Stimulated activated naive B cell treated with anti-CD40 and anti-IgM and Interleukin-4, amounts not matched to agents 10 μg/mL and 1 μg/mL and 100 μg/mL, for 72 hours (primary cell): Measurements from ENCODE around the gene HNRNPUL2.

ENCODE experiments used
- ATAC-seq, 2 donors: fragments of 150-1000 bp; cut with Tn5 transposase; replicated peaks; 2 replicates each; pipeline ENCODE4 v1.10.0; 2021; ENCODE audit warnings: moderate library complexity in 1 of 2
- DNase-seq: peaks from one replicate; pipeline ENCODE4 v3.0.0; 2021
- H3K27ac Mint-ChIP-seq: one replicate; pipeline ENCODE4 v1.8.0; 2022; ENCODE audit warnings: mild to moderate bottlenecking, mixed read lengths
- H3K27me3 Mint-ChIP-seq, 2 donors: one replicate each; pipeline ENCODE4 v1.8.0; 2022; ENCODE audit warnings: mixed read lengths in 2 of 2
- H3K36me3 Mint-ChIP-seq, 2 donors: one replicate each; pipeline ENCODE4 v1.8.0; 2022; ENCODE audit warnings: mixed read lengths in 2 of 2, mild to moderate bottlenecking in 1 of 2
- H3K4me1 Mint-ChIP-seq, 2 donors: one replicate each; pipeline ENCODE4 v1.8.0; 2022; ENCODE audit warnings: mixed read lengths in 2 of 2, mild to moderate bottlenecking in 1 of 2
- H3K4me3 Mint-ChIP-seq, 2 donors: one replicate each; pipeline ENCODE4 v1.8.0; 2022; ENCODE audit warnings: mild to moderate bottlenecking in 2 of 2, mixed read lengths in 2 of 2, moderate library complexity in 1 of 2
- H3K9me3 Mint-ChIP-seq, 2 donors: one replicate each; pipeline ENCODE4 v1.8.0; 2022; ENCODE audit warnings: mixed read lengths in 2 of 2, mild to moderate bottlenecking in 1 of 2

The HNRNPUL2 gene

DNA sequence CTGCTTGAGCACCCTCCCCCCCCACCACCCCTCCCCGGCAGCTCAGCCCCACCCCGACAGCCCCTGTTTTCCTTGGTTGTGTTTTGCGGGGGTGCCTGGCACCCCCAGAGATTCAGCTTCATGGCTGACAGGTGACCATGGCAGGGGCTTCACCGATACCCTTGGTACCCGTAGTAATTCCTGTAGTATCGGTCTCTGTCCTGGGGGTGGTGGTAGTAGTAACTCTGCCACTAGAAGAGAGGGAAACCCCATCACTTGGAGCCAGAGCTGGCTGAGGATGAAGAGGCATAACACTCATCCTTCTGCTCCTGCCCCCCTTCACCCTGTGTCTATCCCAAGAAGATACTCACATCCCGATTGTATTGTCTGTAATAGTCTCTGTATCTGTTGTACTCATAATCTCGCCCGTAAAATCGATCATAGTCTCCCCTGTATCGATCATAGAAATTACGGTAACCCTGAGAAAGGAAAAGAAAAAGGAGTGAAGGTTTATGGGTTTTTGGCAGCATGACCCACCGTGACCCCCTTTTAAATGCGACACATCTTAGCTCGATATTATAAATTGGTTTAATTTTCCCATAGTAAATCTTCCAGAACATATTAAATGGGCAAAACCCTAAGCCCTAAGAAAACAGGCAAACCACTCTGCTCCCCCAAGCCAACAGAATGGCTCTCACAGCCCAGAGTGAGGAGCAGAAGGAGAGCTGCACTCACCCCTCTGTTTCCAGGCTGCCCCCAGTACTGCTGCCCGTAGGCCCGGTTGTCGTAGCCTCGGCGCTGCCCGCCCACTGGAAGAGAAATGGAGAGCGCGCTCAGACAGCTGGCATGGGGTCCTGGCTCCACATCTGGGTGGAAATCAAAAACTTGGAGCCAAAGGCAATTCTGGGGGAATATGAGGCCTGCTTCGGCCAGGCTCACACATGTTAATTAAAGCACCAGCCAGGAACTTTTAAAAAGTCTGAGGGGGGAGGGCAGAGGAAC is 11.8 kb downstream of the HNRNPUL2 start:
- Mint-ChIP-seq H3K4me3 (no peak overlapping the region), H3K27me3 (no peaks in the 10 kb centered on the region), H3K36me3 (peaks cover 50 to 74% of the 10 kb centered on the region in 2 donors), H3K27ac (peak overlapping the region; percentile 65), H3K4me1 (peaks cover 25 to 39% of the 10 kb centered on the region in 2 donors), H3K9me3 (no peaks in the 10 kb centered on the region)
- DNase-seq (no peak), ATAC-seq (no peak)

DNA sequence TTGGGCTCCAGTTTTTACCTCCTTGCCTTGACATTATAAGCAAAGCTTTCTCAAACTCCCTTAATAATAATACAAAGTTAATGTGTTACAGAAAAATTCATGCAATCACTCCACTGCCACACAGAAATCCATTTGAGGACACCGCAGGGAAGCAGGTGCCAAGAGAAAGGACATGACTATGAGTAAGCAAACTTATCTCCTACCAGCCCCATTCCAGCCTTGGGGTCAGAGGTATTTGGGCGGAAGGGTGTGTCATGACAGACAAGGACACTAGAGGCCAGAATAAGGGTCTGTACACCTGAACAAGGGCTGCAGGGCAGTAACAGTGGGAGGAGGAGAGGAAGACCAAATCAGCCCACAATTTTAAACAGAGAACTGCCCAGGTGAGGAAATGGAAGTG is 13.9 kb downstream of the HNRNPUL2 start:
- no peaks in the 10 kb centered on the region for H3K9me3 Mint-ChIP-seq
- peak overlapping the region; percentile 3 for H3K27ac Mint-ChIP-seq
- ATAC-seq (no peak), DNase-seq (no peak)
- peak overlapping the region in 1 of 2 donors; percentile 40 for H3K4me3 Mint-ChIP-seq
- peaks cover 49 to 77% of the 10 kb centered on the region in 2 donors for H3K36me3 Mint-ChIP-seq
- H3K27me3 Mint-ChIP-seq = no peaks in the 10 kb centered on the region
- peaks cover 34 to 60% of the 10 kb centered on the region in 2 donors for H3K4me1 Mint-ChIP-seq

DNA sequence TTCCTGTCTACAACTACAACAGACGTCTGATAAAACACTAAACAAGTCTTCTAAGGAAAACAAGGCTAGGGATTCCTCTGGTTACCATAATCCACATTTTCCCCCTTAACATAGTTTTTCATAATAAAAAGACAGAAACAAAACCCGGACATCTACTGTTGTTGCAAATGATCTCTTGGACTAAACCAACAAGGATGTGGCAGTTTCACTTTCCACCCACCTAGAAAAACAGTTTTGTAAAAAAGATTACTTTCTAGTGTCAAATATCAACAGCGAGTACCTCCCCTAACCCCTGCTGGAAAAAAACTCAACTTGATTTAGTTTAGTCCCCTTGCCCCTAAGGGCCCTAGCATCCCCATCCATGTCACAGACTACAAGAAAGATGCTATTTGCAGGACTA is 14.4 kb downstream of the HNRNPUL2 start:
- H3K9me3 Mint-ChIP-seq = no peaks in the 10 kb centered on the region
- H3K4me1 Mint-ChIP-seq = peaks cover 38 to 65% of the 10 kb centered on the region in 2 donors
- H3K4me3 Mint-ChIP-seq = peak overlapping the region; percentile 6 to 25
- H3K27me3 Mint-ChIP-seq = no peaks in the 10 kb centered on the region
- H3K27ac Mint-ChIP-seq = peak overlapping the region; percentile 67
- peaks cover 44 to 75% of the 10 kb centered on the region in 2 donors for H3K36me3 Mint-ChIP-seq
- ATAC-seq = no peak
- DNase-seq = no peak

DNA sequence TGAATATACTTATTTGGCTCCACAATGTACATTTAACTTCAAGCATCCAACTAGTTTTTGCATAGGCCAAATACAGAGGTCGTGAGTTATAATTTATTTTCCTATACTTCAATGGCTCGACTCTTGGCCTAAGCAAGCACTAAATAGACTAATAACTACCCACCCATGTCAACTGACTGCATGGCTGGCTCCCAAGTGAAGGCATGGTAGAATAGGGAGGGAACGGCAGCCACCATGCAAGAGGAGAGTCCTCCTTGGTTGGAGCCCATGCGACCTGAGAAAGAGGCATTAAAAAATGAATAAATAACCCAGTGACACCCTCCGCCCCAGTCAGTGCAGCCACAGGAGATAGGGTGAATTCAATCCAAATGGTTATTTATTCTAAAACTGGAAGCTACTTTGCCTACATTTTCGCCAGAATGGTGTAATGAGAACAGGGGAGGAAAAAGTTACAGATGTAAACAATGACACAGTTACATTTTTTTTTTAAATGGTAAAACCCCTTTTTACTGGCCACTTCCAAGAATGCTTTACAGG is 14.9 kb downstream of the HNRNPUL2 start:
- Mint-ChIP-seq H3K4me1 (peaks cover 42 to 70% of the 10 kb centered on the region in 2 donors), H3K27me3 (no peaks in the 10 kb centered on the region), H3K9me3 (no peaks in the 10 kb centered on the region), H3K27ac (peak overlapping the region; percentile 81), H3K4me3 (peak overlapping the region; percentile 0 to 25), H3K36me3 (peaks cover 43 to 73% of the 10 kb centered on the region in 2 donors)
- no peak for DNase-seq
- ATAC-seq = no peak

DNA sequence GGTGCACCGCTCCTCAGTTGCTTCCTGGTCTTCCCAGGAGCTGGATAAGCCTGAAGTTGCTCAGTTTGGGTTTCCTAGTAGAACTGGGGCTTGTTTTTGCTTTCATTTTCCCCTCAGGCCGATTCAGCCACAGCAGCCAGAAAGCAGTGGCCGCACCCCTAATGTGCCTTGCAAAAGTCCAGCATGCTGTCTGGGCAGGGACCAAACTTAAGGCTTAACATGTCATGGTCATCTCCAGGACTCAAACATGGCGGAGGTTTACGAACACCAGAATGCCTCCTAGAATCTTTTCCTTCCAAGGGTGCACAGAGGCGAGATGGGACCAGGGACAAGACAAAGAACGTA is 17.3 kb downstream of the HNRNPUL2 start:
- ATAC-seq (no peak), DNase-seq (no peak)
- Mint-ChIP-seq H3K4me3 (peak overlapping the region; percentile 90 to 92), H3K36me3 (peaks cover 33 to 63% of the 10 kb centered on the region in 2 donors), H3K27ac (peak overlapping the region; percentile 95), H3K27me3 (no peaks in the 10 kb centered on the region), H3K9me3 (peaks cover 0 to 1% of the 10 kb centered on the region in 2 donors), H3K4me1 (peaks cover 53 to 84% of the 10 kb centered on the region in 2 donors)

DNA sequence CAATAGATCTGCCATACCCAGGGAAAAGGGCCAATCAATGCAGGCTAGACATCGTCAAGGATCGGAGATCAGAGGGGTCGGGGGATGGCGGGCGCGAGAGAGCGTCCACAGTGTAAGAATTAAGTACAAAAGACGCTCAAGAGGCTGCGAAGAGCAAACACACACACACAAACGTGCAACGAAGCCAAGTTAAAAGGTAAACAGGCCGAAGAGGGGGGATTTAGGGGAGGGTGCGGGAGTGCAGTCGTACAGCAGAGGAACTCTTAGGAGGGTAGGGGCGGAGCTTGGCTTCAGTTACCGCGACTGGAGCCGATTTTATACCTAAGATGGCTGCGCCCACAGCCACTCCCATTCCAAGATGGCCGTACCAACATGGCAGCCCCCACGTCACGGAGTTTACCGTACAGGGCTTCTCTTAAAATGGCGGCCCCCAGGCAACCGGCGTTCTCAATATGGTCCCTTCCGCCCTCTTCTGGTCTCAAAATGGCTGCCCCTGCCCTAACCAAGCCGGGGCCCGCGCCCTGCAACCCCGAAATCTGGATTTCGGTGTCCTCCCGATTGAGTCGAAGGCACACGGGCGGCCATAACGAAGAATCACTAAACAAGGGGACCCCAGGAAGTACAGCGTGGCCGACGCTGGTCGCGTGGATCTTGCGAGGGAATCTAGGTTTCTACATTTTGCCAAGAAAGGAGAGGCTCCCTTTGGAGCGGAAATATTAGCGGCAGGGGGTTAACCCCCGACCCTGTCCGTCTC is 17.8 kb downstream of the HNRNPUL2 start:
- ATAC-seq (peak; percentile 78 to 82), DNase-seq (peak; percentile 93)
- peak overlapping the region; percentile 90 to 92 for H3K4me3 Mint-ChIP-seq
- peak overlapping the region; percentile 95 for H3K27ac Mint-ChIP-seq
- peaks cover 33 to 58% of the 10 kb centered on the region in 2 donors for H3K36me3 Mint-ChIP-seq
- peaks cover 51 to 81% of the 10 kb centered on the region in 2 donors for H3K4me1 Mint-ChIP-seq
- peaks cover 0 to 1% of the 10 kb centered on the region in 2 donors for H3K9me3 Mint-ChIP-seq
- no peaks in the 10 kb centered on the region for H3K27me3 Mint-ChIP-seq

DNA sequence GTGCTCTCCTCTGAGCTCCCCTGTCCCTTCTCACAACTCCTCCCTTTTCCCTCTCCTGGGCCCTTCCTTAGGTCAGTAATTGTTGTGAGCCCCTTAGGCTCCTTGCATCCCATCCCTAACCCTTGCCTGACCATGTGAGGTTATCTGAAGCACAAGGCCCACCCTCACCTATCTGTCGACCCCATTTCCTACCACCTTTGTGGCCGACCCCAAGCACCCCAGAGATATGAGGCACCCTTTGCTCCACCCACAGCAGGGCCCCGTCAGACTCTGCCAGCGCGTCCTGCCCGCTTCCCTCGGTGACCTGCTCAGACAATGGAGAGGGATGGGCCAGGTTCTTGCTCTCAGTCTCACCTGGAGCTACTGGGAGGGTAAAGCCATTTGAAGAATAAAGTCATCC is 18.5 kb downstream of the HNRNPUL2 start:
- H3K4me3 Mint-ChIP-seq = peak overlapping the region; percentile 90 to 92
- H3K36me3 Mint-ChIP-seq = peaks cover 29 to 54% of the 10 kb centered on the region in 2 donors
- H3K4me1 Mint-ChIP-seq = peaks cover 47 to 77% of the 10 kb centered on the region in 2 donors
- DNase-seq (peak; percentile 34), ATAC-seq (peak; percentile 20 to 25)
- H3K9me3 Mint-ChIP-seq = peaks cover 0 to 1% of the 10 kb centered on the region in 2 donors
- peak overlapping the region; percentile 95 for H3K27ac Mint-ChIP-seq
- no peaks in the 10 kb centered on the region for H3K27me3 Mint-ChIP-seq

DNA sequence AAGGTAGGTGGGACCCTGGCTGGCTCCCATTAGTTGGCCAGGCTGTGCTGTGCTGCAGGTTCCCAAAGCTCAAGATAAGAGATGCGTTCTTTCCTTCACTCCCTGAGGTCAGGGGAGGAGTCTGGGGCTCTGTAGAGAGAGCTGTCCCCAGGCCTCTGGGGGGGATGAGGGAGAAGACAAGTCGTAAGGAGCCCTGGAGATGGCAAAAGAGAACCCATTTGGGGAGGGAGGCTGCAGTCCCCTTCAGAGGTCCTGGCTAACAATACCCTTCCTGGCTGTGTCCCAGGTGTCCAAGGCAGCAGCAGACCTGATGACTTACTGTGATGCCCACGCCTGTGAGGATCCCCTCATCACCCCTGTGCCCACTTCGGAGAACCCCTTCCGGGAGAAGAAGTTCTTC is 18.9 kb downstream of the HNRNPUL2 start:
- Mint-ChIP-seq H3K9me3 (peaks cover 0 to 1% of the 10 kb centered on the region in 2 donors), H3K4me3 (peak overlapping the region; percentile 90 to 92), H3K27ac (peak overlapping the region; percentile 95), H3K36me3 (peaks cover 29 to 50% of the 10 kb centered on the region in 2 donors), H3K4me1 (peaks cover 43 to 73% of the 10 kb centered on the region in 2 donors), H3K27me3 (no peaks in the 10 kb centered on the region)
- ATAC-seq (no peak), DNase-seq (no peak)

DNA sequence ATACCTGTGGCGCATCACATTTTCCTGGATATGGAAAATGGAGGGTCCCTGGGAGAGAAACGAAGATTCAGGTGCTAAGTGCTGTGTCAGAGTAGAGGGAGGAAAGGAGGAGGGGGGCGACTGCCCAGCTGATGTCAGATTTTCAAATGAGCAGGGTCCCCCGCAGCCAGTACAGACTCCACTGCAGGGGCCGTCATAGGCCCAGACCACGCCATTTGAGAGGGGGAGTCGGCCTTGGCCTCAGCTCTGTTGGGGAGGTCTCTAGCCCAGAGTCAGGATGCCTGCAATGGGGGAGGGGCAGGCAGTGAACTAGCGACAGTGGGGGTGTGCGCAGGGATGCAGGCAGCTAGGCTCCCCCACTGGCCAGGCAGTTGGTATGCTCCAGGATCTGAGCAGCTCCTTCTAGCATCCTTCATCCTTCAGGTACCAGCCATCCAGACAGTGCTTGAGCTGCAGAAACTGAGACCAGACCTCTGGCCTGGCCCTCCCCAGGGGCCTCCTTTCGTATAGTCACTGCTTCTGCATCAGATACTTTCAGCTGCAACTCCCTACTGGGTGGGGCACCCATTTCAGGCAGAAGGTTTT is 19.9 kb downstream of the HNRNPUL2 start, which contains the start of the genes BSCL2 and GNG3:
BSCL2 (minus strand) TSS at position 148 of the 585 bp plus-strand sequence. CDS start 229 bp downstream, outside the sequence.
GNG3 (plus strand) TSS at position 400 of the 585 bp plus-strand sequence. CDS start 620 bp downstream, outside the sequence.
- DNase-seq = no peak
- Mint-ChIP-seq H3K36me3 (peaks cover 32 to 43% of the 10 kb centered on the region in 2 donors), H3K27ac (peak within 1 kb of the TSS; percentile 95), H3K4me3 (peak within 1 kb of the TSS; percentile 95 to 99), H3K27me3 (no peaks in the 10 kb centered on the region), H3K4me1 (peaks cover 39 to 63% of the 10 kb centered on the region in 2 donors), H3K9me3 (peaks cover 0 to 1% of the 10 kb centered on the region in 2 donors)
- no peak for ATAC-seq

DNA sequence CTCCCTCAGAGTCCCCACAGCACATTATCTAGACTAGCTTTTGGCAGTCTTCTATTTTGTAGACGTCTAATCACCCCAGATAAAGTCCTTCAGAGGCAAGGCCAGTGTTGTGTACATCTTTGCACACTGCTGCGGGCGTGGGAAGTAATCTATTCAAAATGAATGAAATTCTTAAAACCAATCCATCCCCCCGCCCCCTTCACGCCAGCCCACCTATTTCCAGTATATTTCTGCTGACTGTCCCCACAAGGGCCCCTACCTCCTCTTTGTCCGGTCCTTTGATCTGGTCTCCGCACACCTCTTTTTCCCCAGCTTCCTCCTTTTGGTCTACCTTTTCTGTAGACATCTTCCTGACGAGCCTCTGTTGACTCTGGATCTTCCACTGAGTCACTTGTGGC is 20.4 kb downstream of the HNRNPUL2 start:
- no peaks in the 10 kb centered on the region for H3K27me3 Mint-ChIP-seq
- H3K4me3 Mint-ChIP-seq = peak overlapping the region; percentile 95 to 99
- ATAC-seq (no peak), DNase-seq (no peak)
- H3K27ac Mint-ChIP-seq = peak overlapping the region; percentile 37
- H3K36me3 Mint-ChIP-seq = peaks cover 34 to 45% of the 10 kb centered on the region in 2 donors
- peaks cover 36 to 58% of the 10 kb centered on the region in 2 donors for H3K4me1 Mint-ChIP-seq
- H3K9me3 Mint-ChIP-seq = peaks cover 0 to 1% of the 10 kb centered on the region in 2 donors

DNA sequence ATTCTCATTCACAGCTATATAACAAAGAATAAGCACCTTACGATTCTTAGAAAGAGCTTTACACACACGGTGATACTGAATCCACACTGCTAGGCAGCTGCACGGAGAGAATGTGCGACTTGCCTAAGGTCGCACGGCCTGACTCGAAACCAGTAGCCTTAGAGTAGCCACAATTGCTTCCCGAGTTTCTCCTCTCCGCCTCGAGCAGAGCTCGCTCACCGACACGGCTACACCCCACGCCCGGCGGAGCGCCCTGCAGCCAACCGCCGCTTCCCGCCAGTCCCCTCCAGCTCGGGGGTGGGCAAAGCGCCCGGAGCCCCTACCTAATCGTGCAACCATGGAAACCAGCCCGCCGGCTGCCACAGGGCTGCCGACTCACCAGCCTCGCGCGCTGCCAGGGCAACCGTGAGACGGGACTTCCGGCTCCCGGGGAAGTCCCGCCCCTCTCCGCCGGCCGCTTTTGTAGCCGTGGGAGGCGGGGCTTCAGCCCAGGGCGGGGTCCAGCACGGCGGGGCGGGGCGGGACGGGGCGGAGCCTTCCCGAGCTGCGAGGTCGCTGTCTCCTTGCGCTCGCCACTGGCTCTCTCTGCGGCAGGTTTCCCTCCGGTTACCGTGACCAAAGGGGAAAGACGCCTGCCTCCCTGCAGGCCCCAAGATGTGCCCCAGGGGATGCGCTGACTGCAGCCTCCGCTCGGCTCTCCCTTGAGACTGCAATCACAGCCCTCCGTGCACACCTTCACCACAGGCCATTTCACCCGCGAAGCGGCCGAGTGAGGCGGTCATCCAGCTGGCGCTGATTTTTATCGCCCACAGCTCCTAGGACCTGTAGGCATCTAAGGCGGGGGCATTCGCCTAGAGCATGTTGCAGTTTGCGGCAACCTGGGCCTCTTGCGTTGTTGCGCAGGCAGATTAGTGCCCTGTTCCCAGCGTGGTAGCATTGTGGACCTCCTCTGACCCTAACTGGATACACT is 21.1 kb downstream of the HNRNPUL2 start:
- Mint-ChIP-seq H3K36me3 (peaks cover 35 to 43% of the 10 kb centered on the region in 2 donors), H3K27me3 (no peaks in the 10 kb centered on the region), H3K4me1 (peaks cover 36 to 58% of the 10 kb centered on the region in 2 donors), H3K27ac (peak overlapping the region; percentile 97), H3K4me3 (peak overlapping the region; percentile 95 to 99), H3K9me3 (peaks cover 0 to 1% of the 10 kb centered on the region in 2 donors)
- DNase-seq (peak; percentile 84), ATAC-seq (peak; percentile 71 to 78)

DNA sequence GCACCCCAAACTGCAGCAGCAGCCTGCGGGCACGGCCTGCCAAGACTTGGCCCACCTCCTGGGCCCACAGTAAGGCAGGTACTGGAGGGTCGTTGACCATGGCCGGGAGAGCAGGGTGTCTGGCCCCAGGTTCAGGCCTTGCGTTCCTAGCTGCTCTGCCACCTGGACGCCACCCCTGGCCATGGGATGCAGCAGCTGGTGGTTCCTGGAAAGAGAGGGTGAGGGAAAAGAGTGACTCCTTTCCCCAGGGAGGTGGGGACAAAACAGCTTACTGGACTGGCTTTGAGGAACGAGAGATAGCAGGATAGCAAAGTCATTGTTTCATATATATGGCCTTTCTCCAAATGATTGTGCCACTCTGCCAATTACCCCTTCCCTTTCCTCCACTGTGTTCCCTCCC is 21.8 kb downstream of the HNRNPUL2 start:
- peaks cover 31 to 40% of the 10 kb centered on the region in 2 donors for H3K36me3 Mint-ChIP-seq
- peak overlapping the region; percentile 95 to 99 for H3K4me3 Mint-ChIP-seq
- peaks cover 0 to 1% of the 10 kb centered on the region in 2 donors for H3K9me3 Mint-ChIP-seq
- peaks cover 36 to 53% of the 10 kb centered on the region in 2 donors for H3K4me1 Mint-ChIP-seq
- ATAC-seq (no peak), DNase-seq (no peak)
- peak overlapping the region; percentile 97 for H3K27ac Mint-ChIP-seq
- H3K27me3 Mint-ChIP-seq = no peaks in the 10 kb centered on the region
